HEK293 (cell line): Measurements from ENCODE around the gene KRT80.

Source experiments
- ATF2 ChIP-seq: fragments of 450-650 bp; formaldehyde crosslinking; IDR thresholded peaks from 2 replicates; pipeline ENCODE4 v1.5.1; 2016; ENCODE audit warnings: missing biosample characterization, missing genetic modification characterization, low read depth
- GLI2 ChIP-seq: fragments of 450-650 bp; formaldehyde crosslinking; IDR thresholded peaks from 2 replicates; pipeline ENCODE4; 2017; ENCODE audit warnings: missing biosample characterization, missing genetic modification characterization, low read depth, borderline replicate concordance
- PBX3 ChIP-seq: sonication (generic); formaldehyde crosslinking; IDR thresholded peaks from 2 replicates; pipeline ENCODE4 v1.8.1; 2022; ENCODE audit warnings: mild to moderate bottlenecking, moderate library complexity, missing genetic modification reagents
- YY1 ChIP-seq: fragments of 450-650 bp; formaldehyde crosslinking; IDR thresholded peaks from 2 replicates; pipeline ENCODE4 v1.5.1; 2018; ENCODE audit warnings: missing biosample characterization, missing genetic modification characterization
- YY2 ChIP-seq: fragments of 450-650 bp; formaldehyde crosslinking; IDR thresholded peaks from 2 replicates; pipeline ENCODE4 v1.5.1; 2016; ENCODE audit warnings: missing biosample characterization, missing genetic modification characterization
- ZBTB1 ChIP-seq: fragments of 450-650 bp; formaldehyde crosslinking; IDR thresholded peaks from 2 replicates; pipeline ENCODE4 v1.5.1; 2016; ENCODE audit warnings: missing biosample characterization, missing genetic modification characterization
- ZBTB10 ChIP-seq: fragments of 450-650 bp; formaldehyde crosslinking; IDR thresholded peaks from 2 replicates; pipeline ENCODE4 v1.5.1; 2016; ENCODE audit warnings: missing biosample characterization, missing genetic modification characterization
- ZBTB8A ChIP-seq: fragments of 450-650 bp; formaldehyde crosslinking; IDR thresholded peaks from 2 replicates; pipeline ENCODE4 v1.5.1; 2016; ENCODE audit warnings: missing biosample characterization, missing genetic modification characterization
- ZNF23 ChIP-seq: fragments of 450-650 bp; formaldehyde crosslinking; IDR thresholded peaks from 2 replicates; pipeline ENCODE4 v1.5.1; 2016; ENCODE audit warnings: missing biosample characterization, missing genetic modification characterization, borderline replicate concordance
- ZNF280C ChIP-seq: fragments of 450-650 bp; formaldehyde crosslinking; IDR thresholded peaks from 2 replicates; pipeline ENCODE4 v1.5.1; 2016; ENCODE audit warnings: missing biosample characterization, missing genetic modification characterization
- ZNF335 ChIP-seq: fragments of 450-650 bp; formaldehyde crosslinking; conservative IDR thresholded peaks from 2 replicates; pipeline ENCODE4 v1.5.1; 2016; ENCODE audit warnings: missing biosample characterization, missing genetic modification characterization
- ZNF366 ChIP-seq: fragments of 450-650 bp; formaldehyde crosslinking; conservative IDR thresholded peaks from 2 replicates; pipeline ENCODE4 v1.5.1; 2016; ENCODE audit warnings: missing biosample characterization, missing genetic modification characterization
- ZNF473 ChIP-seq: fragments of 450-650 bp; formaldehyde crosslinking; IDR thresholded peaks from 2 replicates; pipeline ENCODE4 v1.5.1; 2017; ENCODE audit warnings: missing biosample characterization, missing genetic modification characterization
- ZNF530 ChIP-seq: fragments of 450-650 bp; formaldehyde crosslinking; IDR thresholded peaks from 2 replicates; pipeline ENCODE4 v1.5.1; 2016; ENCODE audit warnings: low read depth, missing biosample characterization, missing genetic modification characterization
- ZNF548 ChIP-seq: fragments of 450-650 bp; formaldehyde crosslinking; IDR thresholded peaks from 2 replicates; pipeline ENCODE4 v1.5.1; 2016; ENCODE audit warnings: missing biosample characterization, missing genetic modification characterization
- ZNF596 ChIP-seq: fragments of 450-650 bp; IDR thresholded peaks from 2 replicates; pipeline ENCODE4 v1.5.0; 2018; ENCODE audit warnings: missing biosample characterization, mild to moderate bottlenecking, missing genetic modification characterization, moderate library complexity
- ZNF600 ChIP-seq: fragments of 450-650 bp; formaldehyde crosslinking; IDR thresholded peaks from 2 replicates; pipeline ENCODE4 v1.5.1; 2016; ENCODE audit warnings: missing biosample characterization, missing genetic modification characterization
- ZNF76 ChIP-seq: fragments of 450-650 bp; formaldehyde crosslinking; IDR thresholded peaks from 2 replicates; pipeline ENCODE4; 2016; ENCODE audit warnings: low read depth, missing biosample characterization, missing genetic modification characterization, borderline replicate concordance
- ZNF777 ChIP-seq: fragments of 450-650 bp; formaldehyde crosslinking; IDR thresholded peaks from 2 replicates; pipeline ENCODE4 v1.5.1; 2017; ENCODE audit warnings: missing biosample characterization, missing genetic modification characterization, borderline replicate concordance
- ZSCAN4 ChIP-seq: fragments of 450-650 bp; formaldehyde crosslinking; IDR thresholded peaks from 2 replicates; pipeline ENCODE4 v1.5.1; 2017; ENCODE audit warnings: missing biosample characterization, missing genetic modification characterization

The KRT80 gene

GRCh38 chr12:52175371-52176350 lies 16.2 kb downstream of the KRT80 start (continued):
- peak; percentile 26; the same call in 1 of the 2 replicates for TF ChIP-seq YY2 (tag by site-specific recombination)
- TF ChIP-seq ZBTB10 (tag by site-specific recombination), result 0 out of 2 replicates have a peak, but pooled peaks have one; percentile 66
- no peak for TF ChIP-seq GLI2 (tag by site-specific recombination)
- peak; percentile 71 for TF ChIP-seq YY1 (tag by site-specific recombination)
- TF ChIP-seq ATF2 (tag by site-specific recombination), result no peak
- no peak for TF ChIP-seq ZBTB1 (tag by site-specific recombination)
- no peak for TF ChIP-seq ZNF530 (tag by site-specific recombination)
- no peak for TF ChIP-seq ZNF777 (tag by site-specific recombination)
- peak; percentile 24; the same call in 1 of the 2 replicates for TF ChIP-seq ZNF76
- TF ChIP-seq ZBTB8A (tag by site-specific recombination), result peak; percentile 43
- TF ChIP-seq ZNF548, result no peak
- TF ChIP-seq ZSCAN4 (tag by site-specific recombination), result no peak
- no peak for TF ChIP-seq ZNF366 (tag by site-specific recombination)
- TF ChIP-seq ZNF335 (tag by site-specific recombination), result peak; percentile 55; the same call in 1 of the 2 replicates
- peak; percentile 94 for TF ChIP-seq ZNF600 (tag by site-specific recombination)
- TF ChIP-seq ZNF23 (tag by site-specific recombination), result no peak
- no peak for TF ChIP-seq ZNF473 (tag by site-specific recombination)
- no peak for TF ChIP-seq ZNF280C (tag by site-specific recombination)
- no peak for TF ChIP-seq PBX3
- TF ChIP-seq ZNF596 (tag by site-specific recombination), result no peak
